Stimulated activated CD4-positive, alpha-beta T cell treated with anti-CD3 and anti-CD28 coated beads, Interleukin-15, amount 100 ng/mL, for 48 hours (primary cell): ENCODE results near the gene TAS2R42.

ENCODE experiments used
- DNase-seq, 2 donors: peaks; one replicate each; pipeline ENCODE4 v3.0.0-alpha.2; 2020; ENCODE audit warnings: low read depth in 2 of 2

Gene TAS2R42

DNA sequence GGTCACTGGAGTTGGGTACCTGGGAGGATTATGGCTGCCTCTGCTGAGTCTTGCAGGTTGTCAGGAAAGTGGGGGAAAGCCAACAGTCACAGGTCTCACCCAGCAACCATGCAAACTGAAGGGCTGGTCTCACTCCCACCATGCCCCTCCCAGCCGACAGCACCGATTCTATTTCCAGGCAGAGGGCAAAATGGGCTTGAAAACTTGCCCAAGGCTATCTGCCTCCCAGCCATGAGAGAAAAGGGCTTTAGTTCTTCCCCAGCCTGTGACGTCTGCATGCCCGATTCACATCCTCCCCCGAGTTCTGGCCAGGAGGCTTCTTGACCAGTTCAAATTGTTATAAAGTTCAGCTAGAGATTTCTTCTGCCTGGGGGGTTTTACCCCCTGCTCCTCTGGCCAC, 42.4 kb downstream of the TAS2R42 start:
- no peak for DNase-seq

DNA sequence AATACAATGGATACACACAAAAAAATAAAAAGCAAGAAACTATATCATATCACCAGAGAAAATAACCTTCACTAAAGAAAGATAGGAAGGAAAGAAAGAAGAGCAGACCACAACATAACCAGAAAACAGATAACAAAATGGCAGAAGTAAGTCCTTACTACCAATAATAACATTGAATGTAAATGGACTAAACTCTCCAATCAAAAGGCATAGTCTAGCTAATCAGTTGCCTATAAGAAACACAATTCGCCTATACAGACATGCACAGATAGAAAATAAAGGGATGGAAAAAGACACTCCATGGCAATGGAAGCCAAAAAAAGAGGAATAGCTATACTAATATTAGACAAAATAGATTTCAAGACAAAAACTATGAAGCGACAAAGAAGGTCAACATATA, 43.4 kb downstream of the TAS2R42 start:
- DNase-seq, result no peak

DNA sequence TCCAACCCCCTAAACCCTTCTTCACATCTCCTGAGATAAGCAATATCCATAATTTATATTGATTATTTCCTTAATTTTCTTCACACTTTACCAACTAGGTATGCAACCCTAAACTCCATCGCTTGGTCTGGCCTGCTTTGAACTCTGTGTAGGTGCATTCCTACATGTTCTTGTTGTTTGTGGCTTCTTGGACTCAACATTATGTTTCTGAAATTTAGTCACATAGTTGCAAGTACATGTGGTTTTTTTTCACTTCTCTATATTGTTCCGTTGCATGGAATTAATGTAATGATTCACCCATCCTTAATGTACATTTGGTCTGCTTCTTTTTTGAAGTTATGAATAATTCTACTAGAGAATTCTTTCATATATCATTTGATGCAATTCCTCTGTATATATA, 50.7 kb downstream of the TAS2R42 start:
- no peak for DNase-seq
